HG02588 (cell line): Measurements from ENCODE around the gene TFG.

Experiments used
- ATAC-seq: cut with Tn5 transposase; IDR thresholded peaks from one replicate; pipeline ENCODE4 v1.9.1; 2021; ENCODE audit warnings: mild to moderate bottlenecking, moderate library complexity; ENCODE audit not compliant: unreplicated experiment

The TFG gene

GRCh38 chr3:100703865-100704264, 5.4 kb upstream of the TFG start:
- no peak for ATAC-seq

DNA sequence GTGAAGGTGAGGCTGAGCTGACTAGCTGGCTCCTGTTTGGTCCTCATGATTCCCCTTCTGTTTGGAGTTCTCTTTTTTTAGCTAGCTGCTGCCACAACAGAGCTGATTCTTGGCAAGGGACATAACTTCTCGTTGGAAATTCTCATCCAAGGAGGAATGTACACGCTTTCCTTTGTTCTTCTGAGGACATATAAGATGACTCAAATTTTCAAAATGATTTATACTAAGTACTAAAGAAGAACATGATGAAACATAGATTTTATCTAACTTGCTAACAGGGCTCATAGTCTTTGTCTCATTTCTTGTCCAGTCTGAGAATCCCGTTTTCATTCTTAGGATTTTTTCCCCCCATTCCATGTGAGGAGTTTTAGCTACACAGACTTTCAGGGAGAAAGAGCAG, 2.9 kb upstream of the TFG start:
- ATAC-seq: no peak

GRCh38 chr3:100708644-100708988, 678 bp upstream of the TFG start:
- ATAC-seq: no peak

- ATAC-seq: no peak
Observed at GRCh38 chr3:100709842-100710260, 557 bp downstream of the TFG start.

DNA sequence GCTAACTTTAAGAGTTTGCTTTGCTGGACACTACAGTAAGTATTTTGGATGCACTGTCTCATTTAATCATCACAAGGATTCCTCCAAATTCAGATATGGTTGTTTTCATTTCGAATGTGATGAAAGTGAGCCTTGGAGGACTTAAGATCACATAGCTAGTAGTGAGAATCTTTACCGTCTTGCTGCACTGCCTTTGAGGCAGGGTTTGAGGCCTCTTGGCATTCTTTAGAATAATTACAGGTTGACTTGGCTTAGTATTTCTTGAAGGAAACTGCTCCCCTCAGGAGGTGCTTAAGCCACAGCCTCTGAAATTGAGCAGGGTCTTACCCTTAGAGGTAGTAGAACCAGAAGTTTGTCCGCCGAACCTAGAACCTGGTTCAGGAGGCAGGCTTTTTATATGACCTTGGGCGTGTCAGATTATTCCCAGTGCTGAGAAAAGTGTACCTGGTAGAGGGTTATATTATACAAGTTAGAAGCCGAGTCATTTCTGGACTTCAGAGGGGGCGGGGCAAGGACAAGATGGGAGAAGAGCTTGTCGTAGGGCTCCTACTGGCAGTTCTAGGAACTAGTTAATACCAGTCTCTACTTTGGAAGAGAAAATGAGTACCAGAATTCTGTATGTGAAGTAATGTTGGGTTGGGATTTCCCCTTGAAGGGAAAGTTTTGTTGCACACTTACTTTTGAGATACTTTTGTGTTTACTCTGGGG, 1.1 kb downstream of the TFG start:
- ATAC-seq: peak; percentile 35

GRCh38 chr3:100715176-100715575, 5.9 kb downstream of the TFG start:
- no peak for ATAC-seq

DNA sequence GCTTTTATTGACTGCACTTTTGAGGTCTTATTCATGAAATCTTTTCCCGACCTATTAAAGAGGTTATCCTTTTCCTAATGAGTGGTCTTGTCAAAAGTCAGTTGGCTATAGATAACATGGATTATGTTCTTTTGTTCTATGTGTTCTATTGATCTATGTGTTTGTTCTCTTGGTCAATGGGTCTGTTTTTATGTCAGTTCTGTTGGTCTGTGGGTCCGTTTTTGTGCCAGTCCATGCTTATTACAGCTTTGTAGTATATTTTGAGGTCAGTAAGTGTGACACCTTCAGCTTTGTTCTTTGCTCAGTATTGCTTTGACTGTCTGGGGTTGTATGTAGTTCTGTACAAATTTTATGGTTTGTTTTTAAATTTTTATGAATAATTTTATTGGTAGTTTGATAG, 7.8 kb downstream of the TFG start:
- no peak for ATAC-seq

DNA sequence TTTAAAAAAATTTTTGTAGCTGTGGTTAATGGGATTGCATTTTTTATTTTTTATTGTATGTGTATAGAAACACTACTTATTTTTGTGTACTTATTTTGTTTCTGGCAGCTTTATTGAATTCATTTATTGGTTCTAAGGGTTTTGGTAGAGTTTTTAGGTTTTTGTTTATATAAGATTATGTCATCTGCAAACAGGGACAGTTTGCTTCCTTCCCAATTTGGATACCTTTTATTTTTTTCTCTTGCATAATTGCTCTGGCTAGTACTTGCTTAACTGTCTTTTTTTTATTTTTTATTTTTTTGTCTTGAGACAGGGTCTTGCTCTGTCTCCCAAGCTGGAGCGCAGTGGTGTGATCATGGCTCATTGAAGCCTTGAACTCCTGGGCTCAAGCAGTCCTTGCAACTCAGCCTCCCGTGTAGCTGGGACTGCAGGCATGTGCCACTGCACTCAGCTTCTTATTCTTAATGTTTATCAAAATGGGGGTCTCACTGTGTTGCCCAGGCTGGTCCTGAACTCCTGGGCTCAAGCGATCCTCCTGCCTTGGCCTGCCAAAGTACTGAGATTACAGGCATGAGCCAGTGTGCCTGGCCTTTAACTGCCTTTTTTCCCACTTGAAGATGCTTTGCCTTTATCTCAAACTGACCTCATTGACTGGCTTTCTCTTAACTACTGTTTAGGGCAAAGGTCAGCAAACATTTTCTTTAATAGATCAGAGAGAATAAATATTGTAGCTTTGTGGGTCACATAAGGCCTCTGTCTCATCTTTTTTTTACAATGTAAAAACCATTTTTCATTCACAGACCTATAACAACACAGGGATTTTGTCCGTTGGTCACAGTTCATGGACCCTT, 8.6 kb downstream of the TFG start:
- ATAC-seq: no peak

GRCh38 chr3:100719136-100719535, 9.8 kb downstream of the TFG start:
- ATAC-seq: no peak

DNA sequence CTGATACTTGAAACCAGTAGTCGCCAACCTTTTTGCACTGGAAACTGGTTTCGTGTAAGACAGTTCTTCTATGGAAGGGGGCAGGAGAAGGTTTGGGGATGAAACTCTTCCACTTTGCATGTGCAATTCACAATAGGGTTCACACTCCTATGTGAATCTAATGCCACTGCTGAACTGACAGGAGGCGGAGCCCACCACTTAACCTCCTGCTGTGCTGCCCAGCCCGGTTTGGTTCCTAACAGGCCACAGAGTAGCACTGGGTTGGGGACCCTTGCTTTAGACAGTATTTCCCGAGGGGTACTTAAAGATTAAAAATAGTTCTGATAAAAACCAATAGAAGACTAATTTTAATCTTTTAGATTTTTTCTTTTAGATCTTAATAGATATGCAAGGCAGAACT, 11.1 kb downstream of the TFG start:
- ATAC-seq: no peak

DNA sequence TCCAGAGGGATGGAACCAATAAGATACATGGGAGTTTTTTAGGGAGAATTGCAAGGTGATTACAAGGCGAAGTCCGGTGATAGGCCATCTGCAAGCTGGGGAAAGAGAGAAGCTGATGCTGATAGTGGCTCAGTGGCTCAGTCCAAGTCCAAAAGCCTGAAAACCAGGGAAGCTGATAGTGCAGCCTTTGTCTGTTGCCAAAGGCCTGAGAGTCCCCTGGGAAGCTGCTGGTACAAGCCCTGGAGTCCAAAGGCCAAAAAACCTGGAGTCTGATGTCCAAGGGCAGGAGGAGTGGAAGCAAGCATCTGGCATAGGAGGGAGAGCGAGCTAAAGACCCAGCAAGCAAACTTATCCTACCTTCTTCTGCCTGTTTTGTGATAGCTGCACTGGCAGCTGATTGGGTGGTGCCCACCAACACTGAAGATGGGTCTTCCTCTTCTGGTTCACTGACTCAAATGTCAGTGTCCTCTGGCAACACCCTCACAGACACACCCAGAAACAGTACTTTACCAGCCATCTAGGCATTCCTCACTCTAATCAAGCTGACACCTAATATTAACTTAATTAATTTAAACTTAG, 16.7 kb downstream of the TFG start:
- ATAC-seq: no peak

DNA sequence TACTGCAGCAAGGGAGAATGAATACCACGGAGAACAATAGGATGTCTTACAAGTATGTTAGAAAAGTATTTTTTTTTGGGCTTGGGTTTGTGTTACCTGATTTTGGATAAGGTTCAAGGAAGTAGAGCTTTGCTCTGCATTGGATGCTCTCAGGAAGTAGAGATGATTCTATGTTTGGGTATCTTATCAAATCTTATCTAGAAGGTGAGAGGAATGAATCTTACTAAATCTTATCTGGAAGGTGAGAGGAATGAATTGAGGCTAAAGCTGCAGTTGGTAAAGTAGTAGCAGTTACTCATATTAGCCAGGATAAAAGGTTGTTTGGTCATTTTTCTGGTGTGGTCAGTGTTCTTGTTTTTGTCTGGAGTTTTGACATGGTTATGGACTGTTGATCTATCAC, 17.4 kb downstream of the TFG start:
- no peak for ATAC-seq

- no peak for ATAC-seq
Observed at GRCh38 chr3:100730524-100730923, 21.2 kb downstream of the TFG start.

- ATAC-seq: no peak
Observed at GRCh38 chr3:100732435-100732834, 23.1 kb downstream of the TFG start.

GRCh38 chr3:100737334-100737733, 28.0 kb downstream of the TFG start:
- ATAC-seq: no peak

DNA sequence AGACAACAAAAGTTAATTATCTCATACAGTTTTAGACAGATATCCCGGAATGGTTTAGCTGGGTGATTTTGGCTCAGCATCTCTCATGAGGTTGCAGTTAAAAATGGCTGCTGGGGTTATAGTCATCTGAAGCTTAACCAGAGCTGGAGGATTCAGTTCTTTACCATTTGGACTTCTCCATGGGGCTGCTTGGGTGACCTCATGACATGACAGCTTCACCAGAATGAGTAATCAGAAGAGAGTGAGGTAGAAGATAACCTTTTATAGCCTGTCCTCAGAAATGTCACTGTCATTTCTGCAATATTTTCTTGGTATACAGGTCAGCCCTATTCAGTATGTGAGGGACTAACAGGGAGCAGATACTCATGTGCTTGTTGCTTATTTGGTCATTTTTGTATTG, 30.9 kb downstream of the TFG start:
- no peak for ATAC-seq

DNA sequence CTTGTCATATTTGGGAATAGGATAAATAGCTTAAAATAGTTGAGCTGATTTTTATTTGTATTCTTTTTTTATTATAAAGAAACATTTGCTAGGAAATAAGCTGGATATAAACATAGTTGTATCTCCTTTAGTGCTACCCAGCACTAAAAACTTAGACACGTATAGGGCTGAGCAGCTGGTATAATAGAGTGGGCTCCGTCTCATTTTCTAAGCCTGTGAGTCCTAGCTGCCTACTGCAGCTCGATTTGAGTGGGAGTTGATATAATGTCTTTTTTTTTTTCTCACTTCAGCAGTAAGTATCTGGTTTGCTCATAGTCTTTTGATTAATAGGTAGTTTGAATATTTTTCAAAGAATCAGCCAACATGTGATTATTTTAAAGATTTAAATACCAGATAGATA, 34.2 kb downstream of the TFG start:
- ATAC-seq: no peak

DNA sequence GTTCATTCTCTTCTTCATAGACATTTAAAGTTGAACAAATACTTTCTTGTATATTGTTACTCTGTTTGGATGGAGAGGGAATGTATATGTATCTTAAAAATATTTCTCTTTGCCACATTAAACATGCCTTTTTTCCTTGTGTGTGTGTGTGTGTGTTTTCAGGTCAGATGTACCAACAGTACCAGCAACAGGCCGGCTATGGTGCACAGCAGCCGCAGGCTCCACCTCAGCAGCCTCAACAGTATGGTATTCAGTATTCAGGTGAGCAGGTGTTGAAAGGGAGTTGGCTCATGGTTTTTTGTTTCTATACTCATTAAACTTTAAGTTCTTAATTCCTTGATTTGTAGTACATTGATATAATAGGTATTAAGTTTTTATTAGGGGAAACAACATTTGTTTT, 35.4 kb downstream of the TFG start:
- no peak for ATAC-seq

GRCh38 chr3:100745617-100746016, 36.3 kb downstream of the TFG start:
- no peak for ATAC-seq

DNA sequence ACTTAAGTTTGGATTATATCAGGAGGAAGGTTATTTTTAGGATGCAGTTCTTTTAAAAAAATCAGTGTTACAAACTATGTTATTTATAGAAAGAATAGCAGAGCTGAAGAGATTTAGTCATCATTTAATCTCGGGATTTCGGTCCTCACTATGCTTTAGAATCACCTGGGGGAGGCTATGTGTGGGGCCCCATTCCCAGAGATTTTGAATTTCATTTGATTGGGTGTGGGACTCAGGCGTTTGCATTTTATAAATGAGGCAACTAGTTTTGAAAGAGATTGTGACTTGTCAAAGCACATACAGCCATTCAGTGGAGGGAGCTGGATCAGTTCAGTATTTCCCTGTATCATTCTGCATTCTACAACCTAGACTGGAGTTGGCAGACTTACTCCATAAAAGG, 36.8 kb downstream of the TFG start:
- no peak for ATAC-seq

DNA sequence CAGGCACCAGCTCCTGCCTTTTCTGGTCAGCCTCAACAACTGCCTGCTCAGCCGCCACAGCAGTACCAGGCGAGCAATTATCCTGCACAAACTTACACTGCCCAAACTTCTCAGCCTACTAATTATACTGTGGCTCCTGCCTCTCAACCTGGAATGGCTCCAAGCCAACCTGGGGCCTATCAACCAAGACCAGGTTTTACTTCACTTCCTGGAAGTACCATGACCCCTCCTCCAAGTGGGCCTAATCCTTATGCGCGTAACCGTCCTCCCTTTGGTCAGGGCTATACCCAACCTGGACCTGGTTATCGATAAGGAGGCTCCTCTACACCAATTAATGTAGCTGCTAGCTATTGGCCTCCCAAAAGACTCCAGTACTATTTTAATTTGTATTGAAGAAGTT, 38.9 kb downstream of the TFG start:
- ATAC-seq: no peak

- no peak for ATAC-seq
Observed at GRCh38 chr3:100748967-100749366, 39.7 kb downstream of the TFG start.
